GM18502 (cell line): ENCODE results near the gene CCNL2.
A peak's percentile ranks its signal among the peaks of the same experiment; 100 is the strongest.
"Not testable (repeated sequence)": the region's sequence is repeated elsewhere in the genome, so short reads cannot be mapped to it uniquely, and the experiment has no call there.

Experiments
- ATAC-seq: cut with Tn5 transposase; IDR thresholded peaks from one replicate; pipeline ENCODE4 v1.9.1; 2021; ENCODE audit warnings: mild to moderate bottlenecking; ENCODE audit not compliant: unreplicated experiment, poor library complexity

Gene CCNL2

DNA sequence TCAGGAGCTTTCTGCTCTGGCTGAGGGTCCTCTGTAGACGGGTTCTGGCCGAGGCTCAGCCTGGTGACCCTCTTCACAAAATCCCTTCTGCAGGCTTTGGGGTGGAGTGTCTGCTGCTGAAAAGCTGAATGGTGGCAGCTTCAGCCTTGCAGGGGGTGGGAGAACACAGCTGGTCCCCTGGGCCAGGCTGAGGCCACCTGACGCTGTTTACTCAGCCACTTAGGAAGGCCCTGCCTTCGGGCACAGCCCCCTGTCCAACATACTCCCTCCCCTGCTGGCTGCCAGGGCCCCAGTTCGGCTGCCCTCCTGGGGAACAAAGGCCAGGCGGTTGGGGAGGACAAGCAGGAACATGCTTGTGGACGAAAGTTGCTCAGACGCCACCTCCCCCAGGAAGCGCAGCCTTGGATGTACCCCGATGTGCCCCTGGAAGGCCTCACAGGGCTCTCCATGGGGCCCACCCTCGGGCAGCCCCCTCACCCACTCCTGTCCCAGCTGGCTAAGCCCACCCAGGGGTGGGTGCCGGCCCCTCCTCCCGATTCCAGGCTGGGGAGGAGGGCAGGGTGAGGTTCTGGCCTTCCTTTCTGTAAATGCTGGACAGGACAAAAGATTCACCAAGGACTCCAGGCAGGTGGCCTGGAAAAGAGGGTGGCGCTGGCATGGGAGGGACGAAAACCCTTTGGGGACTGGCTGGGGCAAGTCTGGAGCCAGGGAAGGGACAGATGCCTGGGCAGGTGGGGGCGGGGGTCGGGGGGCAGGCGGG lies 22.2 kb upstream of the CCNL2 start, which contains the start of gene ANKRD65:
ANKRD65 (minus strand) TSS at position 130 of the 760 bp plus-strand sequence. CDS start 271 bp downstream, outside the sequence.
- no peak for ATAC-seq

DNA sequence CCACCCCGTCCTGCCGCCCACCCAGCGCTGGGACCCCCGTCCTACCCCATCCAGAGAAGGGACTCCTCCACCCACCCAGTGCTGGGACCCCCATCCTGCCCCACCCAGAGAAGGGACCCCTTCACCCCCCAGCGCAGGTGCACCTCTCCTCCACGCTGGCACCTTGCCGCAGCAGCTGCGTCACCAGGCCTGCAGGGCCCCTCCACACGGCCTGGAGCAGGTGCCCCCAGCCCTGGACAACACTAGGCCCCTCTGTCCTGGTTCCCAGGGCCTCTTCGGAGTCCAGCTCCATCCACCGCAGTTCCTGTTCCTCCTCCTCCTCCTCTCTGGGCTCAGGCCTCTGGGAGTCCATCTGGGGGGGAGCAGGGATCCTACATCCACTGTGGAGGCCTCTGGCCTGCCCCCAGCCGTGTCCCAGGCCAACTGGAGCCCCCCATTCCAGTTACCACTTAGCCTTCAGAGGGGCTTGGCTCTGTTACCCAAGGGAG lies 21.6 kb upstream of the CCNL2 start:
- no peak for ATAC-seq

DNA sequence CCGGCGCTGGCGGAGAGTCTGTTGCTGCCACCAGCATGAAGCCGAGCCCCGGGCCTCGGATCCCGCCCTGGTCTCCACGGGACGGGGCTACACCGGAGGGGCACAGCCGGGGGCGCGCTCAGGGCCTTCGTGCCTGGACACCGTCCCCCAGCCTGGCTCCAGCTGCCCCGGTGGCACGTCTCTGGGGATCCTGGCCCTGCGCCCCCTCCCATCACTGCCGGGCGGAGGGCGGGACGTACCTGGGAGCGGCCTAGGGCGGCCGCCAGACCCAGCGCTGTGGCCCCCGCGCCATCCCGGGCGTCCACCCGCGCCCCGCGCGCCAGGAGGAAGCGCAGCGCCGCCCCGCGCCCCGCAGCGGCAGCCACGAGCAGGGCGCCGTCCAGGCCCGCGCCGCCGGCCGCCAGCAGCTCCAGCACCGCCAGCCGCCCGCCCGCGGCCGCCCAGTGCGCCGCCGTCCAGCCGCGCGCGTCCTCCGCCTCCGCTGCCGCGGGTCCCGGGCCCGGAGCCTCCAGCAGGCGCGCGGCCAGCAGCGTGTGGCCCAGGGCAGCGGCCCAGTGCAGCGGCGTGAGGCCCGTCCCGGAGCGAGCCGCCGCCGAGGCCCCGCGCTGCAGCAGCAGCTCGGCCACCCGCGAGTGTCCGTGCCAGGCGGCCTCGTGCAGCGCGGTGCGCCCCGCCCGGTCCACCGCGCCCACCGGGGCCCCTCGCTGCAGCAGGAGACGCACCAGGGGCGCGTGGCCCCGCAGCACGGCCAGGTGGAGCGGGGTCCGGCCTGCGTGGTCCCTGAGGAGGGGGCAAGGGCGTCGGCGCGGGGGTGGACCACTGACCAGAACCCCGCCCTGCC lies 20.9 kb upstream of the CCNL2 start:
- ATAC-seq, result no peak

DNA sequence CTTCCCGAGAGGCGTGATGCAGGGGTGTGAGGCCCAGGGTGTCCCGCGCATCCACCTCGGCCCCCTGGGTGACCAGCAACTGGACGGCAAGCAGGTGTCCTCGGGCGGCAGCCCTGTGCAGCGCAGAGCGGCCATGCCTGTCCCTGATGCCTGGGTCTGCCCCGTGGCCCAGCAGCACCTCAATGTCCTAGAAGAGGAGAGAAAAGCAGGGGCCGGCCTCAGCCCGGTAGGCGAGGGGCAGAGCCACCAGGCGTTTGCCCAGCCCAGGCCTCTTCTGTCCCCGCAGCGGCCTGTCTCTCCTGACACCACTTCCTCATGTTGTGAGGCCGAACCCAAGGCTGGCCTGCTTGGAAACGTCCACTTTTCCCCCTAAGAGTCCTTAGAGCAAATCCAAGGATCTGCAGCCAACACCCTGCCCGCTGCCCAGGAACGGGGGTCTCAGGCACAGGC lies 20.3 kb upstream of the CCNL2 start:
- no peak for ATAC-seq

DNA sequence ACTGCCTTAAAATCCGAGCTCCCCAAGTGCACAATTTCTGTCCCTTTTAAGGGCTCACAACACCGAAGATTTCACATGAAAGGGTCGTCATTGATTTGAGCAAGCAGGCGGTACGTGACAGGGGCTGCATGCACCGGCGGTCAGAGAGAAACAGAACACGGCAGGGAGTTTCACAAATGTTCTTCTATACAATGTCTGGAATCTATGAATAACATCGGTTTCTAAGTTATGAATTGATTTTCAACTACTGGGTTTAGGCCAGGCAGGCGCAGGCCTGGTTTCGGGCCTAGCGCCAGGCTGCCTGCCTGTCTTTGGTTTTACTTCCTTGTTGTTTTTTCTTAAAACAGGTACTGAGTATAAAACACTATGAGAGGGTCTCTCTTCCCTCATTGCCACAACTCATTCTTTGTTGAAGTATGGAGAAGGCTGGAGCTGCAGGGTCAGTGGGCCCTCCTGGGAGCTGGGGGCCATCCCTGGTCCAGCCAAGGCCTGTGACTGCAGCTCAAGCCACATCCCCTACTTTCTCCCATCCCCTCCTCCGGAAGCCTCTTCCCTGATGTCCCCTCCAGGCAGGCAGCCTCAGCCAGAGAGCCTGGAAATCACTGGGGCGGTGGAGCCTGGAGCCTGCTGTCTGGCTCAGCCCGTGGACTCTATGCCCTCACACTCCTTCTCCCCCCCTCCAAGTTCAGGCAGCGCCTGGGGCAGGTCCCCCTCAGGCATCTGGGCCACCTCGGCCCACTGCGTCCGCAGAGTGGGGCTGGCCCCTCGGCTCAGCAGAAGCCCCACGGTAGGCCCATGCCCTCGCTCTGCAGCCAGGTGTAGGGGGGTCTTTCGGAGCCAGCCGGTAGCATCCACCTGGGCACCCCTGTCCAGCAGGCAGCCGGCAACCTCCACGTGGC lies 19.6 kb upstream of the CCNL2 start:
- no peak for ATAC-seq

DNA sequence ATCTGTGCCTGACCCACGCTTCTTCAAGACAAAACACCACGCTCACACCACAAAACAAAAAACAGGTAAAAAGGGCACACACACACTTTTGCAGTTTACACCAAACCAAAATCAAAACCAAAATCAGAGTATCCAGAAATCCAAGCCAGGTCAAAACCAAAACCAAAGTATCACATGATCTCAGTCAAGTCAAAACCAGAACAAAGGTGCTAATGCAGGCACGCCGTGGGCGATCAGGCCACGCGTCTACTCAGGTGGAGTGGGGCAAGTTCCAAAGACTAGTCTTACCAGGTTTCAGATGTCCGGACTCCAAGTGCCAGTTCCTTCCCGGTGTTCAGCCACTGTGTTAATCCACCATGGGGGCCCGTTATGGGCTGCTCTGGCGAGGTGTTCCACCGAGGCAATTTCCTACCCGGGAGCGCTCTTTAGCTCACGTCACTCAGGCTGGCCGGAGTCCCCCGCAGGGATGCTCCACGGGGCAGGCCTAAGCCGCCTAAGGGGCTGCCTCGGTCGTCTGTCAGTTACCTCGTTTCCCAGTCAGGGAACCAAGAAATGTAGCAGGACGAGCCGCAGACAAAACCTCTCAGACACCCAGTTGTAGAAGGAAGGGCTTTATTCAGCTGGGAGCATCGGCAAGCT lies 18.8 kb upstream of the CCNL2 start:
- ATAC-seq, result not testable (repeated sequence)

DNA sequence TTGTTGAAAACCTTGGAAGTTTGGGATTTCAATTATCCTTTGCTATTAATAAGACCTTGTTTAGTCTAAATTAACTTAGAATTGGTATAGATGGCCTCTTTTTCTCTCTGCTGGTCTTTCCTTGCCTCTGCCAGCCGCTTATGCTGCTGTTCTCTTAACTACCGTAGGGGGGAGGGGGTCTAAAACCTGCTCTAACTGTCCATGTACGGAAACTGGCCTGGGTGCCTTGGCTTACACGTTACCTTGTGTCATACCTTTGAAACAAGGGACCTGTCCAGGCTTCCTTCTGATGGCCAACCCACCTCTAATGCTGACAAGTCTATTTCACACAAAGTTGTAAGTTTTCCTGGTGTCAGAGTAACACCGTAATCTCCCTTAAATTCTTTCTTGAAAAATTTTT lies 18.3 kb upstream of the CCNL2 start:
- not testable (repeated sequence) for ATAC-seq

DNA sequence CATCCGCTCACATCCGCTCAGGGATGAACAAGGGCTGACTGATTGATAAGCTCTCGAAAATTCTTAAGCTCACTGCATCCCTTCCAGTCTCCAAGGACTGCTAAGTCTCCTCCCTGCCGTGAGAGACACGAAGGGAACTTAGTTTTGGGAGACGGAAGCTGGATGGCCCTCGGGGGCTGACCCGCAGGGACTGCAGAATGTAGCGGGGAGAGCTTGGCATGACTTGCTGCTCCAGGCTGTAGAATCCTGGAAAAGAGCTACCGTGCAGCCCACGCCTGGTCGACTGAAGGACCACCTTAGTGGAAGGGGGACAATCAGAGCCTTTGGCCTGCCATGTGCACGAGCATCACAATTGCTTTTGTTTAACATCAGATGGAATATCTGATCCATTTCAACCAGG lies 16.6 kb upstream of the CCNL2 start:
- no peak for ATAC-seq

DNA sequence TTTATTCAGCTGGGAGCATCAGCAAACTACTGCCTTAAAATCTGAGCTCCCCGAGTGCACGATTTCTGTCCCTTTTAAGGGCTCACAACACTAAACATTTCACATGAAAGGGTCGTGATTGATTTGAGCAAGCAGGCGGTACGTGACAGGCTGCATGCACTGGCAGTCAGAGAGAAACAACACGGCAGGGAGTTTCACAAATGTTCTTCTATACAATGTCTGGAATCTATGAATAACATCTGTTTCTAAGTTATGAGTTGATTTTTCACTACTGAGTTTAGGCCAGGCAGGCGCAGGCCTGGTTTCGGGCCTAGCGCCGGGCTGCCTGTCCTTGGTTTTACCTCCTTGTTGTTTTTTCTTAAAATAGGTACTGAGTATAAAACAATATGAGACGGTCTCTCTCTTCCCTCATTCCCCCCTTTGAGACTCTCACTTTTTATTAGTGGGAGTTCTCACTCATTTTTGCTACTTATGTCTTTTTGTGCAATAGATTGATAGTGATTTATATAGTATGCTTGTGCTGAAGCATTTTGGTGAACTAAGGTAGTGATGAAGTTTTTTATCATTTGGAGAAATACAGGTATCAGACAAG lies 13.3 kb upstream of the CCNL2 start:
- ATAC-seq, result not testable (repeated sequence)

DNA sequence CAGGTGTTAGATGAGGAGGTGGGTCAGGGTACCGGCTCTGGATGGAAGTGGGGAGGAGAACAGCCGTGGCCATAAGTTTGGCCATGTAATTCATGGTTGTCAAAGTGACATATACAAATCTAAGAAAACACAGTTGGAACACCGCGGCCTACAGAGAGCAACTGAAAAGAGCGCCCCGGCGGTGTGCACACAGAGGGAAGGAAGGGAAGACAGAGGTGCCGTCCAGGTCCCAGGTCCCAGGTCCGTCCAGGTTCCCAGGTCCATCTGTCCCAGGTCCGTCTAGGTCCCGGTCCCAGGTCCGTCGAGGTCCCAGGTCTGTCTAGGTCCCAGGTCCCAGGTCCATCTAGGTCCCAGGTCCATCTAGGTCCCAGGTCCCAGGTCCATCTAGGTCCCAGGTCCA lies 12.5 kb upstream of the CCNL2 start:
- no peak for ATAC-seq

DNA sequence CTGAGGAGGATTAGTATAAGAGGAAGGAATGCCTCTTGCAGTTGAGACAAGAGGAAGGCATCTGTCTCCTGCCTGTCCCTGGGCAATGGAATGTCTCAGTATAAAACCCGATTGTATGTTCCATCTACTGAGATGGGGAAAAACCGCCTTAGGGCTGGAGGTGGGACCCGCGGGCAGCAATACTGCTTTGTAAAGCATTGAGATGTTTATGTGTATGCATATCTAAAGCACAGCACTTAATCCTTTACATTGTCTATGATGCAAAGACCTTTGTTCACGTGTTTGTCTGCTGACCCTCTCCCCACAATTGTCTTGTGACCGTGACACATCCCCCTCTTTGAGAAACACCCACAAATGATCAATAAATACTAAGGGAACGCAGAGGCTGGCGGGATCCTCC lies 11.1 kb upstream of the CCNL2 start:
- not testable (repeated sequence) for ATAC-seq

DNA sequence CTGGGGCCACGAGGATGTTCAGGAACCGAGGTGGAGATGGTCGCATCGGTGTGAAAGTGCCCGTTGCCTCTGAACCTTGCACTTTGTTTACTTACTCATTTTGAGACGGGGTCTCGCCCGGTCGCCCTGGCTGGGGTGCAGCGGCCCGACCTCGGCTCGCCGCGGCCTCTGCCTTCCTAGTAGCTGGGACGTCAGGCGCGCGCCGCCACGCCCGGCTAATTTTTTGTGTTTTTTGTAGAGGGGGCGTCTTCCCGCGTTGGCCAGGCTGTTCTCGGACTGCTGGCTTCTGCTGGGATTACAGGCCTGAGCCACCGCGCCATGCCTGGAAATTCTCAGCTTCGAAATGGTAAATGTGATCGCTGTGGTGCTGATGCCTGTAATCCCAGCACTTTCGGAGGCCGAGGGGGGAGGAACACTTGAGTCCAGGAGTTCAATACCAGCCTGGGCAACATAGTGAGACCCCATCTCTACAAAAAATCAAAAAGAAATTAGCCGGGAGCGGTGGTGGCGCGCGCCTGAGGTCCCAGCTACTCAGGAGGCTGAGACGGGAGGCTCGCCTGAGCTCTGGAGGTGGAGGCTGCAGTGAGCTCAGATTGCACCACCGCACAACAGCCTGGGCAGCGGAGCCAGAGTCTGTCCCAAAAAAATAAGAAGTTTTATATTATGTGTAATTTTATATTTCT lies 8.6 kb upstream of the CCNL2 start:
- ATAC-seq, result peak; percentile 35

DNA sequence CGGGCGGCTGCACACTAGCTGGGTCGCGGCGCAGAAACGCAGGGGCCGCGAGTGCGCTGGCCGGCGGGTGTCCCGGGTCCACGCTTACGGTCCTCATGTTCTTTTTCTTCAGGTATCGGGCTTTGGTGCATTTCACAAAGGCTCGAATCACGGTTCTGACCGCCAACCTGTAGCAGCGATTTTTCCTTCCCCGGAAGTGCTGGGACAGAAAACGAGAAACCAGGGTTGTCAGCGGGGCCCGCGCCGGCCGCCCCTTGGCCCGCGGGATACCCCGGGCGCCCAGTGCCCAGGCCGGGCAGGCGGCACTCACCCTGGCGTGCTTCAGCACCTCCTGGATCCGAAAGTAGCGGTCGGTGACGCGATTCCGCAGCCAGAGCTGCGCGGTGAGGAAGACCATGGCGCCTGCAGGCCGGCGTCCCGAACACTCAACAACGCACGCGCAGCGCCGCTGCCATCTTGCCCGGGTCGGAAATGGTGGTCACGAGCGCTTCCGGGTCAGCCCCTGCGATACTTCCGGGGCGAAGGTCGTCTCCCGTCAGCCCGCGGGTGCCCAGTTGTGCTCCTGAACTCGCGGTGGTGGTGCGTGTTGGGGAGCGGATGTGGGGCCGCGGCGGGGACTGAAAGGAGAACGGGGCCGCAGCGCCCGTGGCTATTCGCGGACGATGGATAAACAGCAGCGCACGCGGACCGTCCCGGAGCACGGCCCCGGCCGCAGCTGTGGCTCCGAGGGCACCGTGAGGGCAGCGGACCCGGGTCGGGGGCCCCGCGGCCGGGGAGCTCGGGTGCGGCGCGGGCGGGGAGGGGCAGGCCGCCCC lies 7.9 kb upstream of the CCNL2 start, which contains the start of gene MRPL20:
MRPL20 (minus strand) TSS at position 473 of the 815 bp plus-strand sequence; CDS start at position 397, 76 bp downstream.
- ATAC-seq, result peak; percentile 89

DNA sequence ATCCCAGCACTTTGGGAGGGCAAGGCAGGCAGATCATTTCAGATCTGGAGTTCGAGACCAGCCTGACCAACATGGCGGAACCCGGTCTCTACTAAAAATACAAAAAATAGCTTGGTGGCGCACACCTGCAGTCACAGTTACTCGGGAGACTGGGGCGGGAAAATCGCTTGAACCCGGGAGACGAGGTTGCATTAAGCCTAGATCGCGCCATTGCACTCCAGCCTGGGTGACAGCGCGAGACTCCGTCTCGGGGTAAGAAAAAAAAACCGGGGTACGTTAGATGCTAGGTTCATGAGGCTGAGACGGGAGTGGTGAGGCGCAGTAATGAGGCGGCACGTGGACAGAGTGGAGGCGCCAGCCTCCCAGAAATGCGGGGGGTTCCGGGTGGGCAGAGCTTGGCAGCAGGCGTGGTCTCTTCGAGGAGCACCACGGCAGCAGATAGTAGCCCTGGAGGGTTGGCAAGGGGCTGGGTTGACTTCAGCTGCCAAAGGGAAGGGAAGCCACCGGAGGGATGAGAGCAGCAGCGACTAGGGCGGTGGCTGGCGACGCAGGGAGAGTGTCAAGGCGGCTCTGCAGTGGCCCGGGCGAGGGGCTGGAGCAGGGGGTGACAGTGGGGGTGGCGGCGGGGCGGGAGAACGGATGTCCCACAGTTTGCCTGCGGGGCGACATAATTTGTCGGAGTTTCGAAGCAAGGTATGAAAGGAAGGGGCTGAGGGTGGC lies 7.1 kb upstream of the CCNL2 start:
- ATAC-seq, result no peak

DNA sequence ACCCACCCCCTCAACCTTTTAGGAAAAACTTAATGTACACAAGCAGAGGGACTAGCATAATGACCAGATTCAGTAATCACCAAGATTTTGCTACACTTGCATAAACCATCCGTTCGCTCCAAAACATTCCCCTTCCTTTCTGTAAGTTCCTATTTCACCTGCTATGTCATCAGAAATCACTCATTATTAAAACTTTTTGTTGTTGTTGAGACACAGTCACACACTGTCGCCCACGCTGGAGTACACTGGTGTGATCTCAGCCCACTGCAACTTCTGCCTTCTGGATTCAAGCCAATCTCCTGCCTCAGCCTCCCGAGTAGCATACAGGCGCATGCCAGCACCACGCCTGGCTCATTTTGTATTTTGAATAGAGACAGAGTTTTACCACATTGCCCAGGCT lies 4.5 kb upstream of the CCNL2 start:
- no peak for ATAC-seq

DNA sequence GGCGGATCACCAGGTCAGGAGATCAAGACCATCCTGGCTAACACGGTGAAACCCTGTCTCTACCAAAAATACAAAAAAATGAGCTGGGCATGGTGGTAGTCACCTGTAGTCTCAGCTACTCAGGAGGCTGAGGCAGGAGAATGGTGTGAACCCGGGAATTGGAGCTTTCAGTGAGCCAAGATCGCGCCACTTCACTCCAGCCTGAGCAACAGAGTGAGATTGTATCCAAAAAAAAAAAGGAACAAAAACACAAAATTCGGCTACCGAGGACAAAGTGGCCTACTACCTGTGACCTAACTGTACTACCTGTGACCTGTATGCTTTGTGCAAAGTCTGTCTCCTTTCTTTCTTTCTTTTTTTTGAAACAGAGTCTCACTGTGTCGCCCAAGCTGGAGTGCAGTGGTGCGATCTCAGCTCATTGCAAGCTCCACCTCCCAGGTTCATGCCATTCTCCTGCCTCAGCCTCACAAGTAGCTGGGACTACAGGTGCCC lies 3.8 kb upstream of the CCNL2 start:
- not testable (repeated sequence) for ATAC-seq
